Fibroblast of pulmonary artery (primary cell): ENCODE measurements around the gene DCAF6.

Experiments
- DNase-seq: peaks from one replicate; pipeline ENCODE4 v3.0.0-alpha.2; 2010; ENCODE audit warnings: low read depth
- H3K4me3 ChIP-seq: replicated peaks from 2 replicates; pipeline ENCODE4 v1.5.1; 2011; ENCODE audit warnings: low read depth, mild to moderate bottlenecking, control low read depth, low read length, moderate library complexity
- TF ChIP-seq, protein P1 (sequence below): IDR thresholded peaks from 2 replicates; pipeline ENCODE4 v1.5.1; 2011; ENCODE audit warnings: mild to moderate bottlenecking, control low read depth, low read length, inconsistent platforms; ENCODE audit errors: missing control alignments

Gene DCAF6

DNA sequence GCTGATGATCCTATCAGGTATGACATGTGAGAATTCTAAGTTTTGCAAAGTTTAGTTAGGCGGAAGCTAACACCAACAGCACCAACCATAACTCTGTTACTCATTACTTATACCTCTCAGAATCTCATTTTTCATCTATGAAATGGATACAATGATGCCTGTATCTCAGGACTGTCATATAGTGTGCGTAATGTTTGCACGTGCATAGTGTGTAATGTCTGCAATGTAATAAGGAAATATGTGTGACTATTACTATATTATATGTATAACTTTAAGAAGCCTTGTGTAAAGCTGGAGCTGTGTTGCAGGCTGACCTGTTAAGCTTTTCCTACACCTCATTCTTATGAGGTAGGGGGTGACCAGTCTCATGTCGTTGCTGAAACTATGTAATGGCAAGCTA is 35.6 kb upstream of the DCAF6 start:
- TF ChIP-seq, protein P1, sequence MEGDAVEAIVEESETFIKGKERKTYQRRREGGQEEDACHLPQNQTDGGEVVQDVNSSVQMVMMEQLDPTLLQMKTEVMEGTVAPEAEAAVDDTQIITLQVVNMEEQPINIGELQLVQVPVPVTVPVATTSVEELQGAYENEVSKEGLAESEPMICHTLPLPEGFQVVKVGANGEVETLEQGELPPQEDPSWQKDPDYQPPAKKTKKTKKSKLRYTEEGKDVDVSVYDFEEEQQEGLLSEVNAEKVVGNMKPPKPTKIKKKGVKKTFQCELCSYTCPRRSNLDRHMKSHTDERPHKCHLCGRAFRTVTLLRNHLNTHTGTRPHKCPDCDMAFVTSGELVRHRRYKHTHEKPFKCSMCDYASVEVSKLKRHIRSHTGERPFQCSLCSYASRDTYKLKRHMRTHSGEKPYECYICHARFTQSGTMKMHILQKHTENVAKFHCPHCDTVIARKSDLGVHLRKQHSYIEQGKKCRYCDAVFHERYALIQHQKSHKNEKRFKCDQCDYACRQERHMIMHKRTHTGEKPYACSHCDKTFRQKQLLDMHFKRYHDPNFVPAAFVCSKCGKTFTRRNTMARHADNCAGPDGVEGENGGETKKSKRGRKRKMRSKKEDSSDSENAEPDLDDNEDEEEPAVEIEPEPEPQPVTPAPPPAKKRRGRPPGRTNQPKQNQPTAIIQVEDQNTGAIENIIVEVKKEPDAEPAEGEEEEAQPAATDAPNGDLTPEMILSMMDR, result no peak
- no peak for DNase-seq
- no peak overlapping the region for H3K4me3 ChIP-seq

DNA sequence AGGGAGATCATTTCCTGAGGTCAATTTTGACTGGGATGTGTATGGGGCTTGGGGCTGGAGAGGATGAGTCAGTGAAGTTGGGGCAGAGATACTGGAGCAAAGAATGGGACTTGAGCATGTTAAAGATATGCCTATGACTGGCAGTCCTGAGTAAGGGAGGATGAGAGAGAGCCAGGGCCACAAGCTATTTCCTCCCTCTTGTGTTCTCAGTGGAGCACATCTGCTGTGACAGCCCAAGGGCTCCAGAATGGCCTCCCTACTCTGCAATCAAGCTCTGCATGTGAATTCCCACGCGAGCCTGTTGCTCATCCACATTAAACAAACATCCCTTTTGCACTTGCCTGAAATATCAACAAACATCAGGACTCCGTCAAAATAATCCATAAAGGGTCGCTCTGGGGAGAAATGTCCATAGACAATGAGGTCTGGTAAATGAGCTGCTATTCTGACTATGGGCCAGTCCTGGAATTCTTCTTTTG is 31.8 kb upstream of the DCAF6 start:
- TF ChIP-seq, protein P1, result no peak
- no peak overlapping the region for H3K4me3 ChIP-seq
- peak; percentile 53 for DNase-seq

DNA sequence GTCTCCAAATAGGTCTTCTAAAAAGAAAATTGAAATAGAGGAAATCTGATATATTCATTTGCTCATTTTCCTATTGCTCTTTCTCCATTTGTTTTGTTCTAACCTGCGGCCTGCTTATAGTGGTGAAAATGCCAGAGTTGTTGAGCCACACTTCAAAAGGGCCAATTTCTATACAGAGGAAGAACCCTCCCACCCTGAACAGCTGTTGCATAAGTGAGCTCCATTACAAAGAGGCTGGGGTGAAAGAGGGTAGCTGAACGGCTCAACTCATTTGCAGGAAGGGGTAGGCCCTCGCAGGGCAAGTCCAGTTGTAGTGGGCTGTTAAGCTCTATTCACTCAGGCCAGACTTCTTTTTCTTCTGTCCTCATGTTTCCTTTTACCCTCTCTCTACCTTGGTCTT is 31.3 kb upstream of the DCAF6 start:
- peak; percentile 66 for DNase-seq
- TF ChIP-seq, protein P1, result no peak

DNA sequence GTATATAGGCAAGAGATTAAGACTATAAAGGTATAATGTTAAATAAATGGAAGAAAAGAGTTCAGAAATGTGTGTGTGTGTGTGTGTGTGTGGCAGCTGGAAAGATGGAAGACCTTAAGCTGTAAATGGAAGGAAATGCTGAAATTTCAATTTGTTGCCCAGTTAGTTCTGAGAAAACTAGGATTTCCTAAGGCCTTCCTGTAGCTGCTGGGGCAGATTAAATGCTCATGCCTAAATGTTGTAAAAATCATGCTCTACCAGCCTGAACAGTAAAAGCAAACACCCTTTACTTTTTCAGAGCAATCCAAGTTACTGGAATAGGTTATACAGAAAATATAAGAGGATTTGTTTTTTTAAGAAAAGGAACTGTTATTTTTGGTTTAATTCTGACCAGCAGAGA is 30.8 kb upstream of the DCAF6 start:
- no peak overlapping the region for H3K4me3 ChIP-seq
- peak; percentile 49 for DNase-seq
- TF ChIP-seq, protein P1, result no peak

More for the DNA sequence above, 31.3 kb upstream of the DCAF6 start:
- no peak overlapping the region for H3K4me3 ChIP-seq

DNA sequence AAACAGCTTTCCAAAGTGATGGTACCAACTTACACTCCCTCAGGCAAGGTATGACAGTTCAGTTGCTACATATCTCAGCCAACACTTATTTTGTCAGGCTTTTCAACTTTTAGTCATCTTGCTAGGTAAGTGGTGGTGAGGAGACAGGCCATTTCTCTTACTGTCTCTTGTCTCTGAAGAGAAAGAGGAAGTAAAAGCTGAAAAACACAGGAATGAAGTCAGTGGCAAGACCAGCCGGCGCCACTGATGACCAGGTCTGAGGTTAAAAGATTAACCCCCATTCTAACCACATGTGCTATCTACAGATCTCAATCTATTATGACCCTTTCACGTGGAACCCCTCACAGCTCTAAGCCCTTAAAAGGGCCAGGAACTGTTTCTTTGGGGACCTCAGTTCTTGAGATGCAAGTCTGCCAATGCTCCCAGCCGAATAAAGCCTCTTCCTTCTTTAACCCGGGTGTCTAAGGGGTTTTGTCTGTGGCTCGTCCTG is 26.7 kb upstream of the DCAF6 start:
- DNase-seq, result no peak
- TF ChIP-seq, protein P1, result no peak

DNA sequence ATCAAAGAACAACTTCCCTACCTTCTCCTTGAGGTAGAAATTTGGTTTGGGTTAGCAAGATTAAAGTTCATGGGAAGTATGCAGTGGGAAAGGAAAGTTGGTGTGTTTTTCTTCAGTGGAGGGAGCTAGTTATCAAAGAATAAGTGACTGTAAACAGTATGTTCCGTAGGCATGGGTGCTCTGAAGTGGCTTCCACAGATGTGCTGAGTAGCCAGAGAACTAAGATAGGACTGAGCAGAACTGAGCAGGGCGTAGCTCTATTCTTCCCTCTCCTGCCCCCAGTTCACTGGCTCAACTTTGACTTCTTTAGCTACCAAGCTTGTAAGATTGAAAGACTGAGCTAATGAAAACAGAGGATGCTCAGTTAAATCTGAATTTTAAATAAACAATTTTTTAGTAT is 26.0 kb upstream of the DCAF6 start:
- no peak overlapping the region for H3K4me3 ChIP-seq
- DNase-seq, result no peak
- TF ChIP-seq, protein P1, result no peak

More for the DNA sequence above, 26.7 kb upstream of the DCAF6 start:
- no peak overlapping the region for H3K4me3 ChIP-seq

DNA sequence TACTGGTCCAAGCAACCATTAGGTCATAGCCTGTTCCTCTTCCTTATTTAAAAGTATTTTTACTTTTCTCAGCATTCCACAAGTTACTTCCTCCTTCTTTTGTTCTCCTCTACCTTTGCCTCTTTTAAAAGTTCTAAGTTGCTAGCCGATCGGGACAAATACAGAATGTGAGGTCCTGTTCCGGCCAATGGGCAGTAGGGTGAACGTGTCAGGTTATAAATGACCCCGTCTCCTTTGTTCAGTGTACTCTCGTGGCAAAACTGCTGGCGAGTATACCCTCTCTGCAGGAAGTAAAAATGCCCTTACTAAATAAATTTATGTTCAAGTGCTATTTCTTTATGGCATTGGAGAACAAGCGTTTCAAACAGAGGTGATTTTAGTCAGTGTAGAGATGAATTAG is 25.1 kb upstream of the DCAF6 start:
- H3K4me3 ChIP-seq, result no peak overlapping the region
- TF ChIP-seq, protein P1, result no peak
- no peak for DNase-seq
